HepG2 (cell line): Measurements from ENCODE around the gene MME.

Experiments used
- BHLHE40 ChIP-seq: IDR thresholded peaks from 2 replicates; pipeline ENCODE4 v1.6.1; 2011; ENCODE audit warnings: low read length, improper control_type of control experiment
- DRAP1 ChIP-seq: IDR thresholded peaks from 2 replicates; pipeline ENCODE4 v1.6.1; 2016; ENCODE audit warnings: missing genetic modification reagents, missing compliant biosample characterization
- EP300 ChIP-seq, 3 experiments: sonication (generic) in 1 of 3; formaldehyde crosslinking in 1 of 3; IDR thresholded peaks; 2 replicates each; pipeline versions ENCODE4 v1.5.1 to v1.6.1; 2011 to 2020; ENCODE audit warnings: low read depth in 2 of 3, low read length in 2 of 3, borderline replicate concordance in 1 of 3, improper control_type of control experiment in 1 of 3, mild to moderate bottlenecking in 1 of 3, missing genetic modification reagents in 1 of 3, moderate library complexity in 1 of 3
- SP140L ChIP-seq: sonication (generic); formaldehyde crosslinking; IDR thresholded peaks from 2 replicates; pipeline ENCODE4 v1.4.0; 2020; ENCODE audit warnings: missing genetic modification reagents, borderline replicate concordance
- SRF ChIP-seq: IDR thresholded peaks from 2 replicates; pipeline ENCODE4 v1.6.1; 2011; ENCODE audit warnings: mild to moderate bottlenecking, low read depth, low read length, moderate library complexity
- ZNF12 ChIP-seq: sonication (generic); formaldehyde crosslinking; IDR thresholded peaks from 2 replicates; pipeline ENCODE4 v1.5.0; 2020; ENCODE audit warnings: missing genetic modification reagents
- ZNF614 ChIP-seq: IDR thresholded peaks from 2 replicates; pipeline ENCODE4 v1.6.1; 2018; ENCODE audit warnings: missing biosample characterization, missing genetic modification reagents, inconsistent platforms, borderline replicate concordance
- TF ChIP-seq, protein P1 (sequence below): sonication (generic); formaldehyde crosslinking; IDR thresholded peaks from 2 replicates; pipeline ENCODE4 v1.5.1; 2020; ENCODE audit warnings: mild to moderate bottlenecking, missing genetic modification reagents, moderate library complexity
- TF ChIP-seq, protein P2 (sequence below): sonication (generic); formaldehyde crosslinking; IDR thresholded peaks from 2 replicates; pipeline ENCODE4 v1.5.0; 2020; ENCODE audit warnings: missing genetic modification reagents, mild to moderate bottlenecking, borderline replicate concordance
- TF ChIP-seq, protein P3 (sequence below): sonication (generic); formaldehyde crosslinking; IDR thresholded peaks from 2 replicates; pipeline ENCODE4 v1.4.0; 2020; ENCODE audit warnings: missing genetic modification reagents
- TF ChIP-seq, protein P4 (sequence below): sonication (generic); formaldehyde crosslinking; IDR thresholded peaks from 2 replicates; pipeline ENCODE4 v1.5.0; 2020; ENCODE audit warnings: mild to moderate bottlenecking, missing genetic modification reagents, moderate library complexity

DNA sequence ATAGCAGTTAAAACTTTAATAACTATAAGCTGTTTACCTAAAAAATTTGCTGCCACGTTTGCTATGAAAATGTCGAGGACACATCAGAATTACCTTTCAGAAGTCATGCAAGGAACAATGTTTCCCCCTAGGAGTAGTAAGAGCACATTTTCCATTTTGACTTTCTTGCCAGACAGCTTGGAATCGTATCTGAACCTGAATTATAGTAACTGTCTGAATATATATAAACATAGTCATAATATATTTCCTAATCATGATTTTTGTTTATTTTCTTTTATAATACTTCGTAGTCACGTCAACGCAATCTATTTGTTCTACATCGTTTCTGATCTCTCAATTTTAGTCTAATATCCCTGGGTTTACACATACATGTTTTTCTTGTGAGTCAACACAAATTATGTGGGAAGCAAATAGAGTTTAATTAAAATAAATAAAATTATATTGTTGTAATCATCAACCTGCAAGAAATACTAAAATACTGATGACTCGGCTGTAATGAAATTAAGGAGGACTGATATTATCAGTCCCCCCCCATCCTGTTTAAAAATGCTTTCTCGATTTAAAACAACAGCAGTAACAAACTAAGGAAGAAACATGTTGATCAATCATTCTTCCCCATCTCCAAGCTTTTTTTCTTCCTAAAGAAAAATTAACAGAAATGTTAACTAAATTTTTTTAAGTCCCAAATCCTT is 78.4 kb downstream of the MME start:
- TF ChIP-seq, protein P1, sequence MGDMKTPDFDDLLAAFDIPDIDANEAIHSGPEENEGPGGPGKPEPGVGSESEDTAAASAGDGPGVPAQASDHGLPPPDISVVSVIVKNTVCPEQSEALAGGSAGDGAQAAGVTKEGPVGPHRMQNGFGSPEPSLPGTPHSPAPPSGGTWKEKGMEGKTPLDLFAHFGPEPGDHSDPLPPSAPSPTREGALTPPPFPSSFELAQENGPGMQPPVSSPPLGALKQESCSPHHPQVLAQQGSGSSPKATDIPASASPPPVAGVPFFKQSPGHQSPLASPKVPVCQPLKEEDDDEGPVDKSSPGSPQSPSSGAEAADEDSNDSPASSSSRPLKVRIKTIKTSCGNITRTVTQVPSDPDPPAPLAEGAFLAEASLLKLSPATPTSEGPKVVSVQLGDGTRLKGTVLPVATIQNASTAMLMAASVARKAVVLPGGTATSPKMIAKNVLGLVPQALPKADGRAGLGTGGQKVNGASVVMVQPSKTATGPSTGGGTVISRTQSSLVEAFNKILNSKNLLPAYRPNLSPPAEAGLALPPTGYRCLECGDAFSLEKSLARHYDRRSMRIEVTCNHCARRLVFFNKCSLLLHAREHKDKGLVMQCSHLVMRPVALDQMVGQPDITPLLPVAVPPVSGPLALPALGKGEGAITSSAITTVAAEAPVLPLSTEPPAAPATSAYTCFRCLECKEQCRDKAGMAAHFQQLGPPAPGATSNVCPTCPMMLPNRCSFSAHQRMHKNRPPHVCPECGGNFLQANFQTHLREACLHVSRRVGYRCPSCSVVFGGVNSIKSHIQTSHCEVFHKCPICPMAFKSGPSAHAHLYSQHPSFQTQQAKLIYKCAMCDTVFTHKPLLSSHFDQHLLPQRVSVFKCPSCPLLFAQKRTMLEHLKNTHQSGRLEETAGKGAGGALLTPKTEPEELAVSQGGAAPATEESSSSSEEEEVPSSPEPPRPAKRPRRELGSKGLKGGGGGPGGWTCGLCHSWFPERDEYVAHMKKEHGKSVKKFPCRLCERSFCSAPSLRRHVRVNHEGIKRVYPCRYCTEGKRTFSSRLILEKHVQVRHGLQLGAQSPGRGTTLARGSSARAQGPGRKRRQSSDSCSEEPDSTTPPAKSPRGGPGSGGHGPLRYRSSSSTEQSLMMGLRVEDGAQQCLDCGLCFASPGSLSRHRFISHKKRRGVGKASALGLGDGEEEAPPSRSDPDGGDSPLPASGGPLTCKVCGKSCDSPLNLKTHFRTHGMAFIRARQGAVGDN (CRISPR knock-in tag) = no peak
- TF ChIP-seq SP140L (CRISPR knock-in tag) = no peak
- TF ChIP-seq ZNF614 (CRISPR knock-in tag) = no peak
- TF ChIP-seq, protein P2, sequence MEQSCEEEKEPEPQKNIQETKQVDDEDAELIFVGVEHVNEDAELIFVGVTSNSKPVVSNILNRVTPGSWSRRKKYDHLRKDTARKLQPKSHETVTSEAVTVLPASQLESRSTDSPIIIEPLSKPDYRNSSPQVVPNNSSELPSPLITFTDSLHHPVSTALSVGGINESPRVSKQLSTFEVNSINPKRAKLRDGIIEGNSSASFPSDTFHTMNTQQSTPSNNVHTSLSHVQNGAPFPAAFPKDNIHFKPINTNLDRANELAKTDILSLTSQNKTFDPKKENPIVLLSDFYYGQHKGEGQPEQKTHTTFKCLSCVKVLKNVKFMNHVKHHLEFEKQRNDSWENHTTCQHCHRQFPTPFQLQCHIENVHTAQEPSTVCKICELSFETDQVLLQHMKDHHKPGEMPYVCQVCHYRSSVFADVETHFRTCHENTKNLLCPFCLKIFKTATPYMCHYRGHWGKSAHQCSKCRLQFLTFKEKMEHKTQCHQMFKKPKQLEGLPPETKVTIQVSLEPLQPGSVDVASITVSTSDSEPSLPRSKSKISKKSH (CRISPR knock-in tag) = no peak
- TF ChIP-seq DRAP1 (CRISPR knock-in tag) = no peak
- no peak for TF ChIP-seq EP300 (IDR thresholded peaks at IDR 0.05; ENCODE audit: low read depth in 2 of 2, low read length in 2 of 2)
- TF ChIP-seq EP300 (CRISPR knock-in tag; IDR thresholded peaks at IDR 0.05; ENCODE audit: borderline replicate concordance) = no peak
- no peak for TF ChIP-seq BHLHE40
- TF ChIP-seq, protein P3, sequence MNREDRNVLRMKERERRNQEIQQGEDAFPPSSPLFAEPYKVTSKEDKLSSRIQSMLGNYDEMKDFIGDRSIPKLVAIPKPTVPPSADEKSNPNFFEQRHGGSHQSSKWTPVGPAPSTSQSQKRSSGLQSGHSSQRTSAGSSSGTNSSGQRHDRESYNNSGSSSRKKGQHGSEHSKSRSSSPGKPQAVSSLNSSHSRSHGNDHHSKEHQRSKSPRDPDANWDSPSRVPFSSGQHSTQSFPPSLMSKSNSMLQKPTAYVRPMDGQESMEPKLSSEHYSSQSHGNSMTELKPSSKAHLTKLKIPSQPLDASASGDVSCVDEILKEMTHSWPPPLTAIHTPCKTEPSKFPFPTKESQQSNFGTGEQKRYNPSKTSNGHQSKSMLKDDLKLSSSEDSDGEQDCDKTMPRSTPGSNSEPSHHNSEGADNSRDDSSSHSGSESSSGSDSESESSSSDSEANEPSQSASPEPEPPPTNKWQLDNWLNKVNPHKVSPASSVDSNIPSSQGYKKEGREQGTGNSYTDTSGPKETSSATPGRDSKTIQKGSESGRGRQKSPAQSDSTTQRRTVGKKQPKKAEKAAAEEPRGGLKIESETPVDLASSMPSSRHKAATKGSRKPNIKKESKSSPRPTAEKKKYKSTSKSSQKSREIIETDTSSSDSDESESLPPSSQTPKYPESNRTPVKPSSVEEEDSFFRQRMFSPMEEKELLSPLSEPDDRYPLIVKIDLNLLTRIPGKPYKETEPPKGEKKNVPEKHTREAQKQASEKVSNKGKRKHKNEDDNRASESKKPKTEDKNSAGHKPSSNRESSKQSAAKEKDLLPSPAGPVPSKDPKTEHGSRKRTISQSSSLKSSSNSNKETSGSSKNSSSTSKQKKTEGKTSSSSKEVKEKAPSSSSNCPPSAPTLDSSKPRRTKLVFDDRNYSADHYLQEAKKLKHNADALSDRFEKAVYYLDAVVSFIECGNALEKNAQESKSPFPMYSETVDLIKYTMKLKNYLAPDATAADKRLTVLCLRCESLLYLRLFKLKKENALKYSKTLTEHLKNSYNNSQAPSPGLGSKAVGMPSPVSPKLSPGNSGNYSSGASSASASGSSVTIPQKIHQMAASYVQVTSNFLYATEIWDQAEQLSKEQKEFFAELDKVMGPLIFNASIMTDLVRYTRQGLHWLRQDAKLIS (CRISPR knock-in tag) = no peak
- TF ChIP-seq, protein P4, sequence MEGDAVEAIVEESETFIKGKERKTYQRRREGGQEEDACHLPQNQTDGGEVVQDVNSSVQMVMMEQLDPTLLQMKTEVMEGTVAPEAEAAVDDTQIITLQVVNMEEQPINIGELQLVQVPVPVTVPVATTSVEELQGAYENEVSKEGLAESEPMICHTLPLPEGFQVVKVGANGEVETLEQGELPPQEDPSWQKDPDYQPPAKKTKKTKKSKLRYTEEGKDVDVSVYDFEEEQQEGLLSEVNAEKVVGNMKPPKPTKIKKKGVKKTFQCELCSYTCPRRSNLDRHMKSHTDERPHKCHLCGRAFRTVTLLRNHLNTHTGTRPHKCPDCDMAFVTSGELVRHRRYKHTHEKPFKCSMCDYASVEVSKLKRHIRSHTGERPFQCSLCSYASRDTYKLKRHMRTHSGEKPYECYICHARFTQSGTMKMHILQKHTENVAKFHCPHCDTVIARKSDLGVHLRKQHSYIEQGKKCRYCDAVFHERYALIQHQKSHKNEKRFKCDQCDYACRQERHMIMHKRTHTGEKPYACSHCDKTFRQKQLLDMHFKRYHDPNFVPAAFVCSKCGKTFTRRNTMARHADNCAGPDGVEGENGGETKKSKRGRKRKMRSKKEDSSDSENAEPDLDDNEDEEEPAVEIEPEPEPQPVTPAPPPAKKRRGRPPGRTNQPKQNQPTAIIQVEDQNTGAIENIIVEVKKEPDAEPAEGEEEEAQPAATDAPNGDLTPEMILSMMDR = no peak
- TF ChIP-seq ZNF12 (CRISPR knock-in tag) = no peak
- no peak for TF ChIP-seq SRF
